Measurements from ENCODE around the gene POLR2E.

POLR2E gene

GRCh38 chr19:1098177-1099051 lies 3.2 kb upstream of the POLR2E start:
- DNase-seq (ENCODE audit: low read depth in 2 of 2): no peak

GRCh38 chr19:1097810-1098176 lies 2.6 kb upstream of the POLR2E start:
- no peak for DNase-seq (ENCODE audit: low read depth in 2 of 2)

- DNase-seq (ENCODE audit: low read depth in 2 of 2): no peak
Measured at GRCh38 chr19:1094655-1094977, 559 bp downstream of the POLR2E start.

- DNase-seq (ENCODE audit: low read depth in 2 of 2): no peak
Measured at GRCh38 chr19:1093811-1094553, 1.2 kb downstream of the POLR2E start.

- no peak for DNase-seq (ENCODE audit: low read depth in 2 of 2)
Measured at GRCh38 chr19:1093330-1093729, 1.8 kb downstream of the POLR2E start.

GRCh38 chr19:1091544-1092175 lies 3.5 kb downstream of the POLR2E start:
- no peak for DNase-seq (ENCODE audit: low read depth in 2 of 2)

- peak in 1 of 2 donors; percentile 41 for DNase-seq (ENCODE audit: low read depth in 2 of 2)
Measured at GRCh38 chr19:1090731-1091543, 4.2 kb downstream of the POLR2E start.

GRCh38 chr19:1089891-1090290 lies 5.3 kb downstream of the POLR2E start:
- DNase-seq (ENCODE audit: low read depth in 2 of 2): no peak

GRCh38 chr19:1089126-1089771 lies 5.9 kb downstream of the POLR2E start:
- no peak for DNase-seq (ENCODE audit: low read depth in 2 of 2)

GRCh38 chr19:1088416-1089010 lies 6.7 kb downstream of the POLR2E start:
- no peak for DNase-seq (ENCODE audit: low read depth in 2 of 2)

- DNase-seq (ENCODE audit: low read depth in 2 of 2): no peak
Measured at GRCh38 chr19:1087813-1088415, 7.3 kb downstream of the POLR2E start.

GRCh38 chr19:1086613-1087012 lies 8.6 kb downstream of the POLR2E start:
- DNase-seq (ENCODE audit: low read depth in 2 of 2): no peak

- no peak for DNase-seq (ENCODE audit: low read depth in 2 of 2)
Measured at GRCh38 chr19:1085676-1086442, 9.3 kb downstream of the POLR2E start.

- DNase-seq (ENCODE audit: low read depth in 2 of 2): no peak
Measured at GRCh38 chr19:1085053-1085658, 10.0 kb downstream of the POLR2E start.

- DNase-seq (ENCODE audit: low read depth in 2 of 2): no peak
Measured at GRCh38 chr19:1084024-1084868, 10.9 kb downstream of the POLR2E start.

- DNase-seq (ENCODE audit: low read depth in 2 of 2): no peak
Measured at GRCh38 chr19:1082928-1083816, 12.0 kb downstream of the POLR2E start.

- no peak for DNase-seq (ENCODE audit: low read depth in 2 of 2)
Measured at GRCh38 chr19:1082165-1082927, 12.8 kb downstream of the POLR2E start.
